ENCODE data around the gene BRIP1.
"Not testable (repeated sequence)": the region's sequence is repeated elsewhere in the genome, so short reads cannot be mapped to it uniquely, and the experiment has no call there.

Gene BRIP1

DNA sequence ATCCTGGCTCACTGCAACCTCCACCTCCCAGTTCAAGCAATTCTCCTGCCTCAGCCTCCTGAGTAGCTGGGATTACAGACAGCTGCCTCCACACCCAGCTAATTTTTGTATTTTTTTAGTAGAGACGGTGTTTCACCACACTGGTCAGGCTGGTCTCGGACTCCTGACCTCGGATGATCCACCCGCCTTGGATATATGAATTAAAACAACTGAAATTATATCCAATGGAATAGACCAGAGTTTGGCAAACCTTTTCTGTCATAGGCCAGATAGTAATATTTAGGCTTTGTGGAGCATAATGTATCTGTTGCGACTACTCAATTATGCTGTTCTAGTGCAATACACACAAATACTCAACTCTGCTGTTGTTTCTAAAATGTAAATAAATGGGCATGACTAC lies 178.5 kb downstream of the BRIP1 start:
- H3K36me3 ChIP-seq (ENCODE audit: insufficient read depth, low read length) = no peaks in the 10 kb centered on the region
- H3K9ac ChIP-seq (ENCODE audit: low read length) = no peak overlapping the region
- H3K27me3 ChIP-seq (ENCODE audit: control insufficient read depth in 1 of 2, insufficient read depth in 2 of 2, low read length in 2 of 2) = no peaks in the 10 kb centered on the region
- H3K4me1 ChIP-seq (ENCODE audit: insufficient read depth, low read length) = no peaks in the 10 kb centered on the region
- H3K4me3 ChIP-seq (ENCODE audit: low read depth in 1 of 2, low read length in 2 of 2) = no peak overlapping the region
- H3K27ac ChIP-seq (ENCODE audit: low read depth, low read length) = no peak overlapping the region
- no peaks in the 10 kb centered on the region for H3K9me3 ChIP-seq (ENCODE audit: low read length)

DNA sequence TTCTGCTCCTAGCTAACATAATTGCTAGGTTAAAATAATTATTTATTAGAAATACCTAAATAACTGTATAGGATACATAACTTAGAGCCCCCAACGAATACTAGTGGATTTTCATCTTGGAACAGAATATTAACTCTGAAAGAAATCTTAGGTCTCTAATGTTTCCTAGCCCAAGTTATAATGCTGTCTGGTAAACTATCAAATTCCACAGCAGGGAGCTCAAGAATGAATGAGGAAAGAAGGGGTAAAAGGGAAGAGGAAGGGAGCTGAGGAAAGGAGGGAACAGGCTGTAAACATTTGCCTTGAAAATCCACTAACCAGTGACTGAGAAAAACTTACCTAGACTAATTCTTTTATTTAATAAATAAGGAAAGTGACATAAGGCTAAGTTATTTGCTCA lies 179.2 kb downstream of the BRIP1 start:
- Histone ChIP-seq H3K36me3 (ENCODE audit: insufficient read depth, low read length) (no peaks in the 10 kb centered on the region), H3K27me3 (ENCODE audit: control insufficient read depth in 1 of 2, insufficient read depth in 2 of 2, low read length in 2 of 2) (no peaks in the 10 kb centered on the region), H3K9ac (ENCODE audit: low read length) (no peak overlapping the region), H3K4me1 (ENCODE audit: insufficient read depth, low read length) (no peaks in the 10 kb centered on the region), H3K4me3 (ENCODE audit: low read depth in 1 of 2, low read length in 2 of 2) (no peak overlapping the region), H3K27ac (ENCODE audit: low read depth, low read length) (no peak overlapping the region), H3K9me3 (ENCODE audit: low read length) (no peaks in the 10 kb centered on the region)

DNA sequence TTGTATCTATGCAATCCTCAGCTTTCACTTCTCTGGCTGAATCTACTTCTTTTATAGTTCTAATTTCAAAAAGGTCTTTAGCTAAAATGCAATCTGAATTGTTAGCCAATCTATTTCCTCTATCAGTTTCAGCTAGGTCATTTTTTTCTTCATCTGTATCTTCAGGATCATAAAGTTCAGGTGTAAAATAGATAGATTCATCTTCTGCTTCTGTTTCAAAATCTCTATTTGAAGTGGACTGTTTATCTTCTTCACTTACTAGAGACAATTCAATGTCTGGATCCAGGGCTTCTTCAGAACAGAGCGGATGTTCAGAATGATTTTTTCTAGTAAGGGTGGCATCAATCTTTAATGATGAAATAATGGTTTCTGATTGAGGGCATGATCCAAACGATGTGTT lies 179.9 kb downstream of the BRIP1 start:
- Histone ChIP-seq H3K4me3 (ENCODE audit: low read depth in 1 of 2, low read length in 2 of 2) (no peak overlapping the region), H3K36me3 (ENCODE audit: insufficient read depth, low read length) (no peaks in the 10 kb centered on the region), H3K27ac (ENCODE audit: low read depth, low read length) (no peak overlapping the region), H3K9ac (ENCODE audit: low read length) (no peak overlapping the region), H3K4me1 (ENCODE audit: insufficient read depth, low read length) (no peaks in the 10 kb centered on the region), H3K9me3 (ENCODE audit: low read length) (no peaks in the 10 kb centered on the region), H3K27me3 (ENCODE audit: control insufficient read depth in 1 of 2, insufficient read depth in 2 of 2, low read length in 2 of 2) (no peaks in the 10 kb centered on the region)

GRCh38 chr17:61680921-61681320 lies 182.4 kb downstream of the BRIP1 start:
- H3K36me3 ChIP-seq (ENCODE audit: insufficient read depth, low read length) = no peaks in the 10 kb centered on the region
- no peak overlapping the region for H3K27ac ChIP-seq (ENCODE audit: low read depth, low read length)
- no peaks in the 10 kb centered on the region for H3K4me1 ChIP-seq (ENCODE audit: insufficient read depth, low read length)
- no peak overlapping the region for H3K9ac ChIP-seq (ENCODE audit: low read length)
- H3K9me3 ChIP-seq (ENCODE audit: low read length) = no peaks in the 10 kb centered on the region
- no peak overlapping the region for H3K4me3 ChIP-seq (ENCODE audit: low read depth in 1 of 2, low read length in 2 of 2)
- H3K27me3 ChIP-seq (ENCODE audit: control insufficient read depth in 1 of 2, insufficient read depth in 2 of 2, low read length in 2 of 2) = no peaks in the 10 kb centered on the region

DNA sequence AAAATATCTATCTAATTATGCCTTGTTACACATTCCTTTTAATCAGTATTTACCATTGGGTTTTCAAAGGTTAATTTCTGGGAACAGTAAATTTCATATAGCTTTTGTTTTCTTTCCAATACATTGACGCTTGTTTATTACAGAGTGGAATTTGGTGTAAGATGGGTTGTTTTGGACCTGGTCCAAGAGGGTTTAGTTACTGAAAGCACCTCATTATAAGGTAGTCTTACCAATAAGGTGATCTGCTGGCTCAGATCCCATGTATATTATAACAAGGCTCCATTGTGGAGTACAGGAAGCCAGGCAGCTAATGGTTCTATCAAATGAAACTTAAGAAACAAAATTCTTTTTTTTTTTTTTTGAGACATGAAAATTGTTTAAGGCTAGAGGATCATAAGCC lies 185.0 kb downstream of the BRIP1 start:
- no peak overlapping the region for H3K4me3 ChIP-seq (ENCODE audit: low read depth in 1 of 2, low read length in 2 of 2)

DNA sequence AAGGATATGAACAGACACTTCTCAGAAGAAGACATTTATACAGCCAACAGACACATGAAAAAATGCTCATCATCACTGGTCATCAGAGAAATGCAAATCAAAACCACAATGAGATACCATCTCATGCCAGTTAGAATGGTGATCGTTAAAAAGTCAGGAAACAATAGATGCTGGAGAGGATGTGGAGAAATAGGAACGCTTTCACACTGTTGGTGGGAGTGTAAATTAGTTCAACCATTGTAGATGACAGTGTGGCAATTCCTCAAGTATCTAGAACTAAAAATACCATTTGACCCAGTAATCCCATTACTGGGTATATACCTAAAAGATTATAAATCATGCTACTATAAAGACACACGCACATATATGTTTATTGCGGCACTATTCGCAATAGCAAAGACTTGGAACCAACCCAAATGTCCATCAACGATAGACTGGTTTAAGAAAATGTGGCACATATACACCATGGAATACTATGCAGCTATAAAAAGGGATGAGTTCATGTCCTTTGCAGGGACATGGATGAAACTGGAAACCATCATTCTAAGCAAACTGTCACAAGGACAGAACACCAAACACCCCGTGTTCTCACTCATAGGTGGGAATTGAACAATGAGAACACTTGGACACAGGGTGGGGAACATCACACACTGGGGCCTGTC lies 186.0 kb downstream of the BRIP1 start:
- H3K9ac ChIP-seq (ENCODE audit: low read length); H3K4me1 ChIP-seq (ENCODE audit: insufficient read depth, low read length); H3K36me3 ChIP-seq (ENCODE audit: insufficient read depth, low read length); H3K27me3 ChIP-seq (ENCODE audit: control insufficient read depth in 1 of 2, insufficient read depth in 2 of 2, low read length in 2 of 2); H3K4me3 ChIP-seq (ENCODE audit: low read depth in 1 of 2, low read length in 2 of 2); H3K9me3 ChIP-seq (ENCODE audit: low read length); H3K27ac ChIP-seq (ENCODE audit: low read depth, low read length): not testable (repeated sequence)

More for the DNA sequence above, 185.0 kb downstream of the BRIP1 start:
- Histone ChIP-seq H3K4me1 (ENCODE audit: insufficient read depth, low read length) (no peaks in the 10 kb centered on the region), H3K27me3 (ENCODE audit: control insufficient read depth in 1 of 2, insufficient read depth in 2 of 2, low read length in 2 of 2) (no peaks in the 10 kb centered on the region), H3K9ac (ENCODE audit: low read length) (no peak overlapping the region), H3K9me3 (ENCODE audit: low read length) (no peaks in the 10 kb centered on the region), H3K27ac (ENCODE audit: low read depth, low read length) (no peak overlapping the region), H3K36me3 (ENCODE audit: insufficient read depth, low read length) (no peaks in the 10 kb centered on the region)

- not testable (repeated sequence) for H3K4me1 ChIP-seq (ENCODE audit: insufficient read depth, low read length); H3K9me3 ChIP-seq (ENCODE audit: low read length); H3K4me3 ChIP-seq (ENCODE audit: low read depth in 1 of 2, low read length in 2 of 2); H3K27ac ChIP-seq (ENCODE audit: low read depth, low read length); H3K9ac ChIP-seq (ENCODE audit: low read length); H3K27me3 ChIP-seq (ENCODE audit: control insufficient read depth in 1 of 2, insufficient read depth in 2 of 2, low read length in 2 of 2); H3K36me3 ChIP-seq (ENCODE audit: insufficient read depth, low read length)
These were observed 186.8 kb downstream of the BRIP1 start for GRCh38 chr17:61676522-61676921.

DNA sequence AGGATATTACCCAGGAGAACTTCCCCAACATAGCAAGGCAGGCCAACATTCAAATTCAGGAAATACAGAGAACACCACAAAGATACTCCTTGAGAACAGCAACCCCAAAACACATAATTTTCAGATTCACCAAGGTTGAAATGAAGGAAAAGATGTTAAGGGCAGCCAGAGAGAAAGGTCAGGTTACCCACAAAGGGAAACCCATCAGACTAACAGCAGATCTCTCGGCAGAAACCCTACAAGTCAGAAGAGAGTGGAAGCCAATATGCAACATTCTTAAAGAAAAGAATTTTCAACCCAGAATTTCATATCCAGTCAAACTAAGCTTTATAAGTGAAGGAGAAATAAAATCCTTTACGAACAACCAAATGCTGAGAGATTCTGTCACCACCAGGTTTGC lies 188.7 kb downstream of the BRIP1 start:
- H3K4me1 ChIP-seq (ENCODE audit: insufficient read depth, low read length); H3K27me3 ChIP-seq (ENCODE audit: control insufficient read depth in 1 of 2, insufficient read depth in 2 of 2, low read length in 2 of 2); H3K4me3 ChIP-seq (ENCODE audit: low read depth in 1 of 2, low read length in 2 of 2); H3K36me3 ChIP-seq (ENCODE audit: insufficient read depth, low read length); H3K9me3 ChIP-seq (ENCODE audit: low read length); H3K9ac ChIP-seq (ENCODE audit: low read length); H3K27ac ChIP-seq (ENCODE audit: low read depth, low read length): not testable (repeated sequence)

DNA sequence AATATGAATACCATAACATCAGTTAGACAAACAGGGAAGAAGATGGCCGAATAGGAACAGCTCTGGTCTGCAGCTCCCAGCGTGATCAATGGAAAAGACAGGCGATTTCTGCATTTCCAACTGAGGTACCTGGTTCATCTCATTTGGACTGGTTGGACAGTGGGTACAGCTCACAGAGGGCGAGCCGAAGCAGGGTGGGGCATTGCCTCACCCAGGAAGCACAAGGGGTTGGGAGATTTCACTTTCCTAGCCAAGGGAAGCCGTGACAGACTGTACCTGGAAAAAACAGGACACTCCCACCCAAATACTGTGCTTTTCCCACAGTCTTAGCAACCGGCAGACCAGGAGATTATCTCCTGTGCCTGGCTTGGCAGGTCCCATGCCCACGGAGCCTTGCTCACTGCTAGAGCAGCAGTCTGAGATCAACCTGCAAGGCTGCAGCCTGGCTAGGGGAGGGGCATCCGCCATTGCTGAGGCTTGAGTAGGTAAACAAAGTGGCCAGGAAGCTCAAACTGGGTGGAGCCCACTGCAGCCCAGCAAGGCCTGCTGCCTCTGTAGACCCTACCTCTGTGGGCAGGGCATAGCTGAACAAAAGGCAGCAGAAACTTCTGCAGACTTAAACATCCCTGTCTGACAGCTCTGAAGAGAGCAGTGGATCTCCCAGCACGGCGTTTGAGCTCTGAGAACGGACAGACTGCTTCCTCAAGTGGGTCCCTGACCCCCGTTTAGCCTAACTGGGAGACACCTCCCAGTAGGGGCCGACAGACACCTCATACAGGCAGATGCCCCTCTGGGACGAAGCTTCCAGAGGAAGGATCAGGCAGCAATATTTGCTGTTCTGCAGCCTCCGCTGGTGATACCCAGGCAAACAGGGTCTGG lies 190.1 kb downstream of the BRIP1 start:
- not testable (repeated sequence) for H3K36me3 ChIP-seq (ENCODE audit: insufficient read depth, low read length); H3K4me1 ChIP-seq (ENCODE audit: insufficient read depth, low read length); H3K4me3 ChIP-seq (ENCODE audit: low read depth in 1 of 2, low read length in 2 of 2); H3K9ac ChIP-seq (ENCODE audit: low read length); H3K9me3 ChIP-seq (ENCODE audit: low read length); H3K27me3 ChIP-seq (ENCODE audit: control insufficient read depth in 1 of 2, insufficient read depth in 2 of 2, low read length in 2 of 2); H3K27ac ChIP-seq (ENCODE audit: low read depth, low read length)

DNA sequence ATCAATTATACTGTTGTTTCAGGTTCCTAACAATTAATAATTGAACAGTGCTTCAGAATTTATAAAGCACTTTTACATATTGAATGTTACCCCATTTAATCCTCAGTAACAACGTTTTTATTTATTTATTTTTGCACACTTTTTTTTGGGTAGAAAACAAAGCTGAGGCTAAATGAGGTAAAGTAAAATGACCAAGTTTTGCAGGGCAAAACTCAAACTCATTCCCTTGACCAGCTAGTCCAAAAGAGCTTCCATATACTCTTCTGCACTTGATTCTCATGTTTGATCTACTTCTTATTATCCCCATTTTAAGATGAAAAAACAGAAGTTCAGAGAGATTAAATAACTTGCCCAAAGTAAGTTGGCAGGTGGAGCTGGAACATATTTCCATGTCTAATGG lies 191.2 kb downstream of the BRIP1 start:
- Histone ChIP-seq H3K4me3 (ENCODE audit: low read depth in 1 of 2, low read length in 2 of 2) (no peak overlapping the region), H3K4me1 (ENCODE audit: insufficient read depth, low read length) (no peaks in the 10 kb centered on the region), H3K9me3 (ENCODE audit: low read length) (no peaks in the 10 kb centered on the region), H3K27ac (ENCODE audit: low read depth, low read length) (no peak overlapping the region), H3K36me3 (ENCODE audit: insufficient read depth, low read length) (no peaks in the 10 kb centered on the region), H3K27me3 (ENCODE audit: control insufficient read depth in 1 of 2, insufficient read depth in 2 of 2, low read length in 2 of 2) (no peaks in the 10 kb centered on the region), H3K9ac (ENCODE audit: low read length) (no peak overlapping the region)

DNA sequence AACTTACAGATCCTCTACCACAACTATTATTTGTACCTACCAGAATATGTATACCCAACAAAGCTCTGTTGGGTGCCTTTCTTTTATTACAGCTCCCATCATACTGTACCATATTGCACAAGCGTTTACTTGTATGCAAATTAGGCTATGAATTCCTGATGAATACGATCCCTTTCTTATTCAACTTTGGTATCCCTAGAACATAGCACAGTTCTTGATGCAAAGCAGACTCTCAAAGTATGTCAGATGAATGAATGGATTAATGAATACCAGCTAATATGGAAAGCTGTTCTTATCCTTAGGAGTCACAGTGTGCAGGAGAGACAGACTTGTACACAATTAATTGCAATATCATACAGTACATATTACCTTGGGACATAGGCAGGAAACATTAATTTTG lies 192.6 kb downstream of the BRIP1 start:
- Histone ChIP-seq H3K9me3 (ENCODE audit: low read length) (no peaks in the 10 kb centered on the region), H3K27ac (ENCODE audit: low read depth, low read length) (no peak overlapping the region), H3K4me1 (ENCODE audit: insufficient read depth, low read length) (no peaks in the 10 kb centered on the region)

DNA sequence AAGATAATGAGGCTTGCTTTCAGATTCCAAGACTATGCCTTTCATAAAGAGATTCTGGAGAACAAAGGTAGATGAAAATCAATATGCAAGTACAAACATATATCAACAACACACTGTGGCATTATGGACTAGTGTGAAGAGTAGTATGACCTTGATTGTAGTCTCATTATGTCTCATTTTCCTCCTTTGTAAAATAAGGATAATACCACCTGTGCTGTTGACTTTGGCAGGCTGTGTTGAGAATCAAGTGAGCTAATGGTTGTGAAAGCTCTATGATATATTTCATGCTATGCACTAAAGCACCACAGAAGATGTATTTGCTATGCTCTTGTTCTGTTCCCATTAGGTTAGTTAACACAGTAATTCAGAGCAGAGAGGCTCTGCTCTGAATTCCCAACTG lies 193.8 kb downstream of the BRIP1 start:
- Histone ChIP-seq H3K4me3 (ENCODE audit: low read depth in 1 of 2, low read length in 2 of 2) (no peak overlapping the region), H3K9ac (ENCODE audit: low read length) (no peak overlapping the region), H3K27me3 (ENCODE audit: control insufficient read depth in 1 of 2, insufficient read depth in 2 of 2, low read length in 2 of 2) (no peaks in the 10 kb centered on the region), H3K4me1 (ENCODE audit: insufficient read depth, low read length) (no peaks in the 10 kb centered on the region), H3K9me3 (ENCODE audit: low read length) (no peaks in the 10 kb centered on the region), H3K36me3 (ENCODE audit: insufficient read depth, low read length) (no peaks in the 10 kb centered on the region), H3K27ac (ENCODE audit: low read depth, low read length) (no peak overlapping the region)

More for the DNA sequence above, 192.6 kb downstream of the BRIP1 start:
- H3K36me3 ChIP-seq (ENCODE audit: insufficient read depth, low read length) = no peaks in the 10 kb centered on the region
- no peak overlapping the region for H3K9ac ChIP-seq (ENCODE audit: low read length)
- no peak overlapping the region for H3K4me3 ChIP-seq (ENCODE audit: low read depth in 1 of 2, low read length in 2 of 2)
- no peaks in the 10 kb centered on the region for H3K27me3 ChIP-seq (ENCODE audit: control insufficient read depth in 1 of 2, insufficient read depth in 2 of 2, low read length in 2 of 2)
